ENCODE results near the gene TMEM201. TPM values are rescaled to one million over a fixed set of nuclear protein-coding genes. Genes with fewer than 3 reads are reported as not detected.

The TMEM201 gene
- total and polyA plus RNA-seq, 2 of the 4 experiments (the other 2 are of a cell fraction), result 1.3 to 8.7 TPM

- WGBS, 2 experiments (ENCODE audit: extremely low coverage in 2 of 2, insufficient read length in 1 of 2), result 59% methylated on average over 4 of the region's 10 CpGs; no CpG with 5 or more reads in 1 of the 2 experiments
- in situ Hi-C loops (cut with MboI; ENCODE audit: low sequenced_read_pairs), result no loop called here
- BruUV-seq (replicated peaks), result no TSS peak
Measured at GRCh38 chr1:9648171-9648570, 59.5 kb downstream of the TMEM201 start.

More at GRCh38 chr1:9648171-9648570, 59.5 kb downstream of the TMEM201 start:
- Histone ChIP-seq H2BK5ac (ENCODE audit: low read depth, low read length, poor library complexity, severe bottlenecking) (no peak overlapping the region), H4K8ac (ENCODE audit: low read depth in 2 of 2, low read length in 2 of 2) (no peak overlapping the region), H3K56ac (ENCODE audit: extremely low read depth, insufficient read depth, low read length) (no peak overlapping the region), H3K9ac (ENCODE audit: low read depth, low read length) (no peak overlapping the region), H2AK9ac (replicated peaks; ENCODE audit: low read depth, low read length, poor library complexity) (no peak overlapping the region), H2AK5ac (ENCODE audit: low read depth, low read length) (no peak overlapping the region), H4K5ac (ENCODE audit: low read depth, low read length) (no peak overlapping the region), H3K79me1 (ENCODE audit: low read depth in 1 of 2, low read length in 2 of 2) (no peaks in the 10 kb centered on the region), H3K27me3 (ENCODE audit: control insufficient read depth, insufficient read depth, low read length) (peaks cover 27% of the 10 kb centered on the region), H2BK20ac (ENCODE audit: low read depth, low read length) (no peak overlapping the region), H3K18ac (ENCODE audit: low read depth, low read length) (no peak overlapping the region), H3K9me3 (ENCODE audit: control insufficient read depth, insufficient read depth, low read length) (no peaks in the 10 kb centered on the region), H3K27ac (ENCODE audit: insufficient read depth, low read length) (no peak overlapping the region), H3K4me3 (ENCODE audit: insufficient read depth, low read depth, low read length) (no peak overlapping the region), H3K4me2 (ENCODE audit: low read depth, low read length) (no peak overlapping the region), H4K20me1 (ENCODE audit: insufficient read depth, low read length) (no peaks in the 10 kb centered on the region), H3K4ac (ENCODE audit: low read depth, low read length) (no peak overlapping the region), H3K9me1 (ENCODE audit: insufficient read depth, low read length) (no peaks in the 10 kb centered on the region), H3K4me1 (ENCODE audit: control insufficient read depth, insufficient read depth, low read length) (peaks cover 4% of the 10 kb centered on the region; the same call in 1 of the 2 replicates), H3K36me3 (ENCODE audit: control insufficient read depth, insufficient read depth, low read length) (no peaks in the 10 kb centered on the region), H4K91ac (ENCODE audit: insufficient read depth, low read depth, low read length) (no peak overlapping the region), H3K23ac (ENCODE audit: low read depth, low read length) (no peak overlapping the region), H2AFZ (replicated peaks; ENCODE audit: low read length, poor library complexity) (no peak overlapping the region), H2BK15ac (ENCODE audit: low read depth, low read length) (no peak overlapping the region), H3K14ac (replicated peaks; ENCODE audit: low read depth, low read length) (no peak overlapping the region), H2BK120ac (ENCODE audit: low read depth, low read length) (no peak overlapping the region)
- ChIA-PET POLR2A (ENCODE audit: unreplicated experiment) (no interaction called here), CTCF (no interaction called here)
- no peak for TF ChIP-seq NFE2L2 (IDR thresholded peaks at IDR 0.05; ENCODE audit: low read depth, low read length)
- TF ChIP-seq FOS (IDR thresholded peaks at IDR 0.05; ENCODE audit: low read depth, low read length), result no peak
- no peak for TF ChIP-seq CEBPB (IDR thresholded peaks at IDR 0.05; ENCODE audit: low read depth, low read length)
- no peak for TF ChIP-seq CHD1 (IDR thresholded peaks at IDR 0.05; ENCODE audit: low read depth, low read length)
- no peak for TF ChIP-seq POLR2A (IDR thresholded peaks at IDR 0.05; ENCODE audit: low read depth, low read length)
- no peak for TF ChIP-seq RAD21 (IDR thresholded peaks at IDR 0.05; ENCODE audit: low read length)
- TF ChIP-seq USF2 (IDR thresholded peaks at IDR 0.05; ENCODE audit: low read depth, low read length), result no peak
- no peak for TF ChIP-seq BHLHE40 (IDR thresholded peaks at IDR 0.05; ENCODE audit: low read depth, low read length)
- no peak for TF ChIP-seq MAZ (IDR thresholded peaks at IDR 0.05; ENCODE audit: borderline replicate concordance, low read depth, low read length)
- TF ChIP-seq RFX5 (IDR thresholded peaks at IDR 0.05; ENCODE audit: low read depth, low read length), result no peak
- no peak for TF ChIP-seq CTCF (conservative IDR thresholded peaks at IDR 0.05; ENCODE audit: low read depth, low read length)
- no peak for TF ChIP-seq RCOR1 (IDR thresholded peaks at IDR 0.05; ENCODE audit: insufficient replicate concordance, low read length)
- no peak for TF ChIP-seq MXI1 (IDR thresholded peaks at IDR 0.05; ENCODE audit: borderline replicate concordance, low read depth, low read length)
- TF ChIP-seq ELK1 (IDR thresholded peaks at IDR 0.05; ENCODE audit: borderline replicate concordance, low read depth, low read length), result no peak
- no peak for TF ChIP-seq SMC3 (IDR thresholded peaks at IDR 0.05; ENCODE audit: low read depth, low read length)
- no peak for TF ChIP-seq MAFK (IDR thresholded peaks at IDR 0.05; ENCODE audit: low read depth, low read length)
- dilution Hi-C loops (cut with HindIII; ENCODE audit: low sequenced_read_pairs, unreplicated experiment) (no loop called here), intact Hi-C loops (cut with micrococcal nuclease) (no loop called here)
- ATAC-seq (ENCODE audit: low read depth), result no peak
- no peak for DNase-seq

Data from IMR-90 (cell line).